NCI-H69 (cell line): ENCODE results near the gene ABHD17C.
A peak's percentile ranks its signal among the peaks of the same experiment; 100 is the strongest.
"Not testable (repeated sequence)": the region's sequence is repeated elsewhere in the genome, so short reads cannot be mapped to it uniquely, and the experiment has no call there.

Experiments
- DNase-seq: peaks from one replicate; lab custom pipeline; 2025; lab: John Stamatoyannopoulos, UW

Gene ABHD17C

GRCh38 chr15:80695099-80695910, at the start of gene ABHD17C:
Gene ABHD17C (plus strand): TSS chr15:80695310. CDS start chr15:80695430, 120 bp downstream.
- peak; percentile 56 for DNase-seq

DNA sequence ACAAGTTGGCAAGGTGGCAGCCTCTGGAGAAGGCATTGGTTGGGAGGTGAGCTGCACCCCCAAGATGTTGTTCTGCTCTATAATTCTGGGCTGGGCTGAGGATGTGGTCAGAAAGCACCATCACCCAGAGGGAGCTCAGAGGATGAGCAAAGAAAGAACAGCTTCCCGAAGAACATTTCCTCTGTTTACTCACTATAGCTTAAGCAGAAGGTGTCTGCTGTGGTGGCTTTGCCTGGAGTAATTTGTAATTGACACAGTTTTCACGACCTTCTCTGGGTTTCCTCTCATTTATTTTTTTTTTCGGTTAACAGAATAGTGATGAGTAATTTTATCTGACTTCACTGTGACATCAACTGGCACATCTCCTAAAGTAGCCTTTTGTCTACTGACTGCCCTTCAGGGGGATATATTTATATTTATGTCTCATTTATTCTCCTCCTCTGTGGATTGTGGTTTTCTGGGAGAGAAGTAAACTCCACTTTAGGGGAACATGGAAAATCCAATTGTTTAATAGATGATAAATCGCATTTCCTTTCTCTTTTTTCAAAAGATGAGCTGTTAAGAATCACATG, 49.5 kb upstream of the ABHD17C start:
- DNase-seq, result no peak

DNA sequence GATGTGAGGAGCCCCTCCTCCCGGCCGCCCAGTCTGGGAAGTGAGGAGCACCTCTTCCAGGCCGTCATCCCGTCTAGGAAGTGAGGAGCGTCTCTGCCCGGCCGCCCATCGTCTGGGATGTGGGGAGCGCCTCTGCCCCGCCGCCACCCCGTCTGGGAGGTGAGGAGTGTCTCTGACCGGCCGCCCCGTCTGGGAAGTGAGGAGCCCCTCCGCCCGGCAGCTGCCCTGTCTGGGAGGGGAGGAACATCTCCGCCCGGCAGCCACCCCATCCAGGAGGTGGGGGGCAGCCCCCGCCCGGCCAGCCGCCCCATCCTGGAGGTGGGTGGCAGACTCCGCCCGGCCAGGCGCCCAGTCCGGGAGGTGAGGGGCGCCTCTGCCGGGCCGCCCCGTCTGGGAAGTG, 47.7 kb upstream of the ABHD17C start:
- DNase-seq, result not testable (repeated sequence)

DNA sequence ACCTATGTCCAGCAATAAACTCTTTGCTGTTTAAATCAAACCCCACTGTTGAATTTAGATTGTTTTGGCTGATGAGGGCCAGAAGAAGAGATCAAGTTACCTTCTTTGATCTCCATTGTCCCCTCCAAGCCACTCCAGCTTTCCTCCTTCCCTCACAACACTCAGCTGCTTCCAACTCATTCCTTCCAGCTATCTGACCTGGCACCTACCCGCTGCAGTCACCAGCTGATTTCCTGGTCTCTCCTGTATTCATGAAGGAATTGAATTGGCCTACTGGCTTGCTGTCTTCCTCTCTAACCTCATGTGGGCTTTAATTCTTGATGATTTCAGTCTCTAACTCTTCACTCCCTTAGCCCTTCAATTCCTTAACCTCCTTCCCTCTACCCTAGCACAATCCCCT, 40.8 kb upstream of the ABHD17C start:
- DNase-seq, result peak; percentile 3

- no peak for DNase-seq
These were observed 35.7 kb upstream of the ABHD17C start for GRCh38 chr15:80659375-80659774.

GRCh38 chr15:80660119-80660518, 35.0 kb upstream of the ABHD17C start:
- peak; percentile 66 for DNase-seq

DNA sequence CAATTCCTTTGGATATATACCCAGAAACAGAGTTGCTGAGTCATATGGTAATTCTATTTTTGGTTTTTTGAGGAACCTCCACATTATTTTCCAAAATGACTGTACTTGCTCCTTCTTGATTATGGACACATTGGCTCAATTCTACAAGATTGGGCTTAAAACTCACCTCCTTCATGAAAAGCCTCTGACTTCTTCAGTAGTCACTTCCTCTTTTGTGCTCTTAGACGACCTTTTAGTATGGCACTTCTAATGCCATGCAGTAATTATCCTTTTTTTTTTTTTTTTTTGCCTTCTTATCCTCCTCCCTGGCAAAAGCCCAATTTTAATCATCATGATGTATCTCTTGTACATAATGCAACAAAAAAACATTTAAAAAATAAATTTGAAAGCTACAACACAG, 33.0 kb upstream of the ABHD17C start:
- DNase-seq, result no peak

- DNase-seq, result peak; percentile 19
These were observed 32.2 kb upstream of the ABHD17C start for GRCh38 chr15:80662757-80663553.

DNA sequence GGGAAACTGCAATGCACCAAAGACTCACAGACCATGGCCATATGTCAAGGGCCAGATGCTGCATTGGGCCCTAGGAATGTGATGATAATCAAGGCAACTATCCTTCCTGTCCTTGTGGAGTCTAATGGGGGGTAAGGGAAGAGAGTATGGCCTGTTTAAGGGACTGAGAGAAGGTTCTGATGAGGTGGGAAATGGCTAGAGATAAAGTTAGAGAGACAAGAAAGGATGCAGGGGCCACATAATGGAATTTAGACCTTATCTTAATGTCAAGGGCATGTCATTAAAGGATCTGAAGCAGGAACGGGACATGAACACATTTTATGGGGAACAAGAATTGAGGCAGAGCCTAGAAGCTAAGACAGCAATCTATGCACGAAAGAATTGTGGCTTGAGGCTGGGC, 30.0 kb upstream of the ABHD17C start:
- no peak for DNase-seq

GRCh38 chr15:80667936-80668335, 27.2 kb upstream of the ABHD17C start:
- DNase-seq, result peak; percentile 38

DNA sequence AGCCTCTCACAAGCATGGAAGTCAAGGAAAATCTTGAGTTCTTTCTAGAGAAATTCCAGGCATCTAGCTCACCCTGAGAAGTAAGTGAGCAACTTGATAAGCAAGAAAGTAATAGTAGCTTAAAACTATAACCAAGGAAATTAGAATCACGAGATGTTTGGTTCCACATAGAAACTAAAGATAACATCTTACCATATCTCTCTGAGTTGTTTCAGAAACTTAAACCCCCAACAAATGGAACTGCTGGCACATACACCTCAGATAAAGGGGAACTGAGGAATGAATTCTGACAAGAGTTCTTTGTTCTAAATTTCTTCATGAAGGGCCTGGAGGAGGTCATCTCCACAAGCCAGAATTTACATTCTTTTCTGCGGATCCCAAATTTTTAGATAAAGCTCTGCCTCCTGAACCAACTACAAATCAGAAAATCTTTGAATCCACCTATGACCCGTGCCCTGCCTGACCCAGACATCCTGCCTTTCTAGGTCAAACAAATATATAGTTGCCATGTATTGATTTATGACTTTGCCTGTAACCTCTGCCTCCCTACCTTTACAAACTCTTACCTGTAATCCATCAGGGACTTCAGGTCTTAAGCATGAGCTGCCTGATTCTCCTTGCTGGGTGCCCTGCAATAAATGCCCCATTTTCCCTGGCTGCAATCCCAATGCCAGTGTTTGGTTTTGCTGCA, 26.4 kb upstream of the ABHD17C start:
- no peak for DNase-seq

DNA sequence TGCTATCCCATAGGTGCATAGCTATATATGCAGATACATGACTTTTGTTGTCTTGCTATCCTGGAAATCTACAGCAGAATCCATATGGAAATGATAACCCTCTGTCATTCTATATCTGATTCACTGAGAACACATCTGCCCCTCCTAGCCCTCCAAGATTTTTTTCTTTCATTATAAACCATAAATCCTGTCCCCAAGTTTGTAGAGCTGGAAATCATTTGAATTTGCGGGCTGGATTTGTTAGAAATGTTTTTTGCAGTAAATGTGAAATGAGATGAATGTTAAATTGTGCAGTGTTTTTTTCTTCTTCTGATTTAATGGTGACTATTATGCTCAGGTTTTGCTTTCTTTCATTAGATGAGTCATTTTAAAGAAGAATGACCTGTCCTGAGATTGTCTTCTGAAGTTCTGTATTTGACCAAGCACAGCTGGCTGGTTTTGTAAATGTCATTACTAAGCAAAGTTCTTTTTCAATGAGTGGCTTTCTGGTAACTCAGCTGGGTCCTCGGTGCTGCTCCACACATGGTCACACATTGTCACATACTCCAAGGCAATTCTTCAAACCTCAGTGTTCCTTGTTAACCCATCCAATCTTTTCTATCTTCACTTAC, 25.3 kb upstream of the ABHD17C start:
- DNase-seq, result no peak

- no peak for DNase-seq
These were observed 21.4 kb upstream of the ABHD17C start for GRCh38 chr15:80673561-80674244.

DNA sequence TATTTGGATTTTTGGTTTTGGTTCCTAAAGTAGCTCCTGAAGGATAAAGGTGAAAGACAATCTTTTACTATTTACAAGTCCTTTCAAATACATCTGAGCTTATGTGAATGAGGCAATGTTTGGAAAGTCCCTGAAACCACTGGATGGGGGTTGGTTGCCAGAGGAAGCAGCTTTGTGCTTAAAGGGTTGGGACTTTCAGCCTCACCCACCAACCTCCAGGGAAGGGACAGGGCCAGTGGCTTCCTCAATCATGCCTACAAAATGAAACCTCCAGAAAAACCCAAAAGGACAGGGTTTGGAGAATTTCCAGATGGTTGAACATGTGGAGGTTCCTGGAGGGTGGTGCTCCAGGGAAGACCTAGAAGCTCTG, 20.9 kb upstream of the ABHD17C start:
- DNase-seq, result no peak

GRCh38 chr15:80677041-80677440, 18.1 kb upstream of the ABHD17C start:
- no peak for DNase-seq

GRCh38 chr15:80679167-80679803, 15.8 kb upstream of the ABHD17C start:
- no peak for DNase-seq

DNA sequence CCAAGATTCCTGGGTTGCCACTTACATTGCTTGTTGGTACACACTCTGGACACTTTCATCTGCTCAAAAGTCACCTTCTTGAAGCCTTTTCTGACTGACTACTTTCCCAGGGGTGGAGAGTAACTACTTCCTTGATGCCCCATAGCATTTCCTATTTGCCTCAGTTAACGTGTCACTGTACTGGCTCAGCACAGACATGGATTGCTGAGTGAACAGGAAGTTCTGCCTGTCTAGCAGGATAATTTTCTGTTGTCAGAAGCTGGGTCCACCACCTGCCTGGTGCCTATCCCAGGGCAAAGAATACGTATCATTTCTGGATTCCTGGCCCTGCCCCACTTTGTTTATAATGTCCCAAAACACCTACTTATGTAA, 15.3 kb upstream of the ABHD17C start:
- no peak for DNase-seq

GRCh38 chr15:80682201-80682600, 12.9 kb upstream of the ABHD17C start:
- no peak for DNase-seq

GRCh38 chr15:80684697-80685096, 10.4 kb upstream of the ABHD17C start:
- DNase-seq, result no peak

GRCh38 chr15:80685628-80686027, 9.5 kb upstream of the ABHD17C start:
- no peak for DNase-seq

GRCh38 chr15:80689294-80689693, 5.8 kb upstream of the ABHD17C start:
- DNase-seq, result no peak
